Measurements from ENCODE around the gene RHD. TPM values are rescaled to one million over a fixed set of nuclear protein-coding genes. Genes with fewer than 3 reads are reported as not detected.

Gene RHD
- total RNA-seq, 3 donors from 2014 or later (not counting 1 experiment from before 2014, with no cell fraction given): 0.21 TPM; not detected in 2

- Mint-ChIP-seq H3K27ac (peak overlapping the region; percentile 98), H3K9me3 (no peaks in the 10 kb centered on the region), H3K4me1 (peaks cover 40 to 47% of the 10 kb centered on the region in 2 donors), H3K36me3 (peaks cover 35% of the 10 kb centered on the region), H3K4me3 (peak overlapping the region; percentile 97), H3K27me3 (ENCODE audit: low read depth in 2 of 2) (no peaks in the 10 kb centered on the region)
- intact Hi-C loops (cut with micrococcal nuclease): loop anchor here (2.0 to 10.0 kb wide), 4 partner anchors 91 to 749 kb away; partner anchors contain the start of genes PAFAH2, SRRM1 and TMEM50A
- H3K27me3 ChIP-seq (ENCODE audit: control insufficient read depth, insufficient read depth, low read length): no peaks in the 10 kb centered on the region
- no peak for ATAC-seq
- peak overlapping the region; percentile 97 for H3K27ac ChIP-seq (ENCODE audit: low read length)
- no peak for TF ChIP-seq CTCF (IDR thresholded peaks at IDR 0.05)
- H3K9me3 ChIP-seq (ENCODE audit: control insufficient read depth, insufficient read depth, low read length): no peaks in the 10 kb centered on the region
- no peak for DNase-seq
- peaks cover 44% of the 10 kb centered on the region for H3K36me3 ChIP-seq (ENCODE audit: control insufficient read depth, insufficient read depth, low read length)
- H3K4me3 ChIP-seq (ENCODE audit: low read length): peak overlapping the region; percentile 99
- WGBS (ENCODE audit: insufficient coverage): 30% methylated on average over 29 of the region's 30 CpGs
- peaks cover 25% of the 10 kb centered on the region for H3K4me1 ChIP-seq (ENCODE audit: control insufficient read depth, insufficient read depth, low read length)
These were observed 26.3 kb upstream of the RHD start for GRCh38 chr1:25245809-25246599.

GRCh38 chr1:25246600-25247023 is 25.7 kb upstream of the RHD start:
- WGBS (ENCODE audit: insufficient coverage): under 1% methylated on average over 53 of the region's 53 CpGs
- H3K27me3 Mint-ChIP-seq (ENCODE audit: low read depth in 2 of 2): no peaks in the 10 kb centered on the region
- peak overlapping the region; percentile 97 for H3K4me3 Mint-ChIP-seq
- Histone ChIP-seq H3K9me3 (ENCODE audit: control insufficient read depth, insufficient read depth, low read length) (no peaks in the 10 kb centered on the region), H3K36me3 (ENCODE audit: control insufficient read depth, insufficient read depth, low read length) (peaks cover 44% of the 10 kb centered on the region), H3K4me1 (ENCODE audit: control insufficient read depth, insufficient read depth, low read length) (peaks cover 21% of the 10 kb centered on the region), H3K27ac (ENCODE audit: low read length) (peak overlapping the region; percentile 97), H3K27me3 (ENCODE audit: control insufficient read depth, insufficient read depth, low read length) (no peaks in the 10 kb centered on the region), H3K4me3 (ENCODE audit: low read length) (peak overlapping the region; percentile 99)
- DNase-seq: peak; percentile 54 to 56
- peaks cover 35% of the 10 kb centered on the region for H3K36me3 Mint-ChIP-seq
- H3K9me3 Mint-ChIP-seq: no peaks in the 10 kb centered on the region
- no peak for TF ChIP-seq CTCF (IDR thresholded peaks at IDR 0.05)
- intact Hi-C loops (cut with micrococcal nuclease): loop anchor here (1.0 to 10.0 kb wide), 5 partner anchors 14 to 748 kb away; partner anchors contain the start of genes PAFAH2, SRRM1, SYF2 and TMEM50A
- peak overlapping the region; percentile 98 for H3K27ac Mint-ChIP-seq
- no peak for ATAC-seq
- peaks cover 40 to 47% of the 10 kb centered on the region in 2 donors for H3K4me1 Mint-ChIP-seq

GRCh38 chr1:25247024-25247828 is 25.1 kb upstream of the RHD start, which contains the start of gene RSRP1:
RSRP1 (minus strand) TSS chr1:25247454; CDS start chr1:25246963, 491 bp downstream.
- H3K36me3 Mint-ChIP-seq: peaks cover 32% of the 10 kb centered on the region
- no peaks in the 10 kb centered on the region for H3K27me3 Mint-ChIP-seq (ENCODE audit: low read depth in 2 of 2)
- Histone ChIP-seq H3K9me3 (ENCODE audit: control insufficient read depth, insufficient read depth, low read length) (no peaks in the 10 kb centered on the region), H3K4me1 (ENCODE audit: control insufficient read depth, insufficient read depth, low read length) (peaks cover 21% of the 10 kb centered on the region), H3K4me3 (ENCODE audit: low read length) (peak within 1 kb of the TSS; percentile 99), H3K27ac (ENCODE audit: low read length) (peak within 1 kb of the TSS; percentile 97), H3K36me3 (ENCODE audit: control insufficient read depth, insufficient read depth, low read length) (peaks cover 38% of the 10 kb centered on the region), H3K27me3 (ENCODE audit: control insufficient read depth, insufficient read depth, low read length) (no peaks in the 10 kb centered on the region)
- H3K9me3 Mint-ChIP-seq: no peaks in the 10 kb centered on the region
- intact Hi-C loops (cut with micrococcal nuclease): loop anchor here (1.0 to 10.0 kb wide), 5 partner anchors 15 to 748 kb away; partner anchors contain the start of genes PAFAH2, SRRM1, SYF2 and TMEM50A
- H3K4me3 Mint-ChIP-seq: peak within 1 kb of the TSS; percentile 97
- DNase-seq (peak; percentile 99 to 100), ATAC-seq (peak; percentile 83 to 93 (median 83))
- WGBS (ENCODE audit: insufficient coverage): under 1% methylated on average over 79 of the region's 79 CpGs
- H3K27ac Mint-ChIP-seq: peak within 1 kb of the TSS; percentile 98
- TF ChIP-seq CTCF (IDR thresholded peaks at IDR 0.05): no peak
- peaks cover 40 to 47% of the 10 kb centered on the region in 2 donors for H3K4me1 Mint-ChIP-seq
